ENCODE results near the gene F2. TPM values are rescaled to one million over a fixed set of nuclear protein-coding genes. Genes with fewer than 3 reads are reported as not detected.
A peak's percentile ranks its signal among the peaks of the same experiment; 100 is the strongest.

Gene F2
- total and polyA plus RNA-seq, 2 of the 13 experiments (the other 11 are each of a cell fraction or from before 2014, with no cell fraction given): 330 to 801 TPM

DNA sequence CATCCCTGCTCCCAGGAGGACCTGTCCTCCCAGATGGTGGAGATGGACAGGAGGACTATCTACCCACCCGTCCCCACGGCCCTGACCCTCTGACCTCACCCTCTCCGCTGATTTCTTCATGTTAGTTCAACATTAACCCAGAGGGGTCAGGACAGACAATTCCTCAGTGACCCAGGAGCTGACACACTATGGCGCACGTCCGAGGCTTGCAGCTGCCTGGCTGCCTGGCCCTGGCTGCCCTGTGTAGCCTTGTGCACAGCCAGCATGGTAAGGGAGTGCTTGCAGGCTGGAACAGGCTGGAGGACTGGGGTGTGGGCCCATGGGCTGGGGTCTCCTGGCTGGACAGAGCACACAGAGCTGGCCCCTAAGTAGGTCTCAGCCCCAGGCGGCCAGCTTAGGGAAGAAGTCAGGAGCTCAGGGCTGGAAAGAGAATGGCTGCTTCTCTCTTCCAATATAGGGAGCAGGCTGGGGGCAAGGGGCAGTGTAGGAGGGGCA, at the start of gene F2 (continued):
- TF ChIP-seq, protein P1, sequence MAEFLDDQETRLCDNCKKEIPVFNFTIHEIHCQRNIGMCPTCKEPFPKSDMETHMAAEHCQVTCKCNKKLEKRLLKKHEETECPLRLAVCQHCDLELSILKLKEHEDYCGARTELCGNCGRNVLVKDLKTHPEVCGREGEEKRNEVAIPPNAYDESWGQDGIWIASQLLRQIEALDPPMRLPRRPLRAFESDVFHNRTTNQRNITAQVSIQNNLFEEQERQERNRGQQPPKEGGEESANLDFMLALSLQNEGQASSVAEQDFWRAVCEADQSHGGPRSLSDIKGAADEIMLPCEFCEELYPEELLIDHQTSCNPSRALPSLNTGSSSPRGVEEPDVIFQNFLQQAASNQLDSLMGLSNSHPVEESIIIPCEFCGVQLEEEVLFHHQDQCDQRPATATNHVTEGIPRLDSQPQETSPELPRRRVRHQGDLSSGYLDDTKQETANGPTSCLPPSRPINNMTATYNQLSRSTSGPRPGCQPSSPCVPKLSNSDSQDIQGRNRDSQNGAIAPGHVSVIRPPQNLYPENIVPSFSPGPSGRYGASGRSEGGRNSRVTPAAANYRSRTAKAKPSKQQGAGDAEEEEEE (CRISPR knock-in tag; IDR thresholded peaks at IDR 0.05; ENCODE audit: borderline replicate concordance): no peak
- TF ChIP-seq ZNF775 (CRISPR knock-in tag; IDR thresholded peaks at IDR 0.05; ENCODE audit: borderline replicate concordance) (peak; percentile 70; the same call in 1 of the 2 replicates), GFI1 (CRISPR knock-in tag; IDR thresholded peaks at IDR 0.05; ENCODE audit: borderline replicate concordance) (no peak), RFX5 (IDR thresholded peaks at IDR 0.05; ENCODE audit: low read depth, low read length) (no peak), FOSL2 (CRISPR knock-in tag; IDR thresholded peaks at IDR 0.05) (peak; percentile 84), ZNF44 (CRISPR knock-in tag; IDR thresholded peaks at IDR 0.05) (no peak), POLR2AphosphoS2 (IDR thresholded peaks at IDR 0.05; ENCODE audit: low read depth, low read length) (0 out of 2 replicates have a peak, but pooled peaks have one; percentile 62), KDM5A (IDR thresholded peaks at IDR 0.05; ENCODE audit: borderline replicate concordance, low read length) (peak; percentile 64; the same call in 1 of the 2 replicates), CEBPG (CRISPR knock-in tag; IDR thresholded peaks at IDR 0.05) (peak; percentile 92), FOXA3 (CRISPR knock-in tag; IDR thresholded peaks at IDR 0.05) (peak; percentile 88), RAD51 (IDR thresholded peaks at IDR 0.05; ENCODE audit: borderline replicate concordance) (no peak), FOXK1 (CRISPR knock-in tag; IDR thresholded peaks at IDR 0.05; ENCODE audit: borderline replicate concordance, low read depth) (peak; percentile 73; the same call in 1 of the 2 replicates), SALL2 (CRISPR knock-in tag; IDR thresholded peaks at IDR 0.05) (peak; percentile 83; the same call in 1 of the 2 replicates), KDM2A (CRISPR knock-in tag; IDR thresholded peaks at IDR 0.05; ENCODE audit: borderline replicate concordance, low read depth) (peak; percentile 52), ZNF484 (CRISPR knock-in tag; IDR thresholded peaks at IDR 0.05; ENCODE audit: borderline replicate concordance, low read depth) (no peak), ZNF724P (CRISPR knock-in tag; IDR thresholded peaks at IDR 0.05; ENCODE audit: borderline replicate concordance) (no peak), ATF7-NPFF (CRISPR knock-in tag; IDR thresholded peaks at IDR 0.05; ENCODE audit: low read depth) (no peak)
- TF ChIP-seq, protein P2, sequence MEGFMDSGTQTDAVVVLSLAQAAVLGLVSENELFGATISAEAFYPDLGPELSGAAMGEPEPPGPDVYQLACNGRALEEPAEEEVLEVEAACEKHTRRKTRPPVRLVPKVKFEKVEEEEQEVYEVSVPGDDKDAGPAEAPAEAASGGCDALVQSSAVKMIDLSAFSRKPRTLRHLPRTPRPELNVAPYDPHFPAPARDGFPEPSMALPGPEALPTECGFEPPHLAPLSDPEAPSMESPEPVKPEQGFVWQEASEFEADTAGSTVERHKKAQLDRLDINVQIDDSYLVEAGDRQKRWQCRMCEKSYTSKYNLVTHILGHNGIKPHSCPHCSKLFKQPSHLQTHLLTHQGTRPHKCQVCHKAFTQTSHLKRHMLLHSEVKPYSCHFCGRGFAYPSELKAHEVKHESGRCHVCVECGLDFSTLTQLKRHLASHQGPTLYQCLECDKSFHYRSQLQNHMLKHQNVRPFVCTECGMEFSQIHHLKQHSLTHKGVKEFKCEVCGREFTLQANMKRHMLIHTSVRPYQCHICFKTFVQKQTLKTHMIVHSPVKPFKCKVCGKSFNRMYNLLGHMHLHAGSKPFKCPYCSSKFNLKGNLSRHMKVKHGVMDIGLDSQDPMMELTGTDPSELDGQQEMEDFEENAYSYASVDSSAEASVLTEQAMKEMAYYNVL (CRISPR knock-in tag; IDR thresholded peaks at IDR 0.05; ENCODE audit: borderline replicate concordance): no peak; the same call in 1 of the 2 replicates
- TF ChIP-seq, protein P3, sequence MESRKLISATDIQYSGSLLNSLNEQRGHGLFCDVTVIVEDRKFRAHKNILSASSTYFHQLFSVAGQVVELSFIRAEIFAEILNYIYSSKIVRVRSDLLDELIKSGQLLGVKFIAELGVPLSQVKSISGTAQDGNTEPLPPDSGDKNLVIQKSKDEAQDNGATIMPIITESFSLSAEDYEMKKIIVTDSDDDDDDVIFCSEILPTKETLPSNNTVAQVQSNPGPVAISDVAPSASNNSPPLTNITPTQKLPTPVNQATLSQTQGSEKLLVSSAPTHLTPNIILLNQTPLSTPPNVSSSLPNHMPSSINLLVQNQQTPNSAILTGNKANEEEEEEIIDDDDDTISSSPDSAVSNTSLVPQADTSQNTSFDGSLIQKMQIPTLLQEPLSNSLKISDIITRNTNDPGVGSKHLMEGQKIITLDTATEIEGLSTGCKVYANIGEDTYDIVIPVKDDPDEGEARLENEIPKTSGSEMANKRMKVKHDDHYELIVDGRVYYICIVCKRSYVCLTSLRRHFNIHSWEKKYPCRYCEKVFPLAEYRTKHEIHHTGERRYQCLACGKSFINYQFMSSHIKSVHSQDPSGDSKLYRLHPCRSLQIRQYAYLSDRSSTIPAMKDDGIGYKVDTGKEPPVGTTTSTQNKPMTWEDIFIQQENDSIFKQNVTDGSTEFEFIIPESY (CRISPR knock-in tag; IDR thresholded peaks at IDR 0.05): peak; percentile 36
- TF ChIP-seq, protein P4, sequence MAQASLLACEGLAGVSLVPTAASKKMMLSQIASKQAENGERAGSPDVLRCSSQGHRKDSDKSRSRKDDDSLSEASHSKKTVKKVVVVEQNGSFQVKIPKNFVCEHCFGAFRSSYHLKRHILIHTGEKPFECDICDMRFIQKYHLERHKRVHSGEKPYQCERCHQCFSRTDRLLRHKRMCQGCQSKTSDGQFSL (CRISPR knock-in tag; IDR thresholded peaks at IDR 0.05): no peak
- TF ChIP-seq, protein P5, sequence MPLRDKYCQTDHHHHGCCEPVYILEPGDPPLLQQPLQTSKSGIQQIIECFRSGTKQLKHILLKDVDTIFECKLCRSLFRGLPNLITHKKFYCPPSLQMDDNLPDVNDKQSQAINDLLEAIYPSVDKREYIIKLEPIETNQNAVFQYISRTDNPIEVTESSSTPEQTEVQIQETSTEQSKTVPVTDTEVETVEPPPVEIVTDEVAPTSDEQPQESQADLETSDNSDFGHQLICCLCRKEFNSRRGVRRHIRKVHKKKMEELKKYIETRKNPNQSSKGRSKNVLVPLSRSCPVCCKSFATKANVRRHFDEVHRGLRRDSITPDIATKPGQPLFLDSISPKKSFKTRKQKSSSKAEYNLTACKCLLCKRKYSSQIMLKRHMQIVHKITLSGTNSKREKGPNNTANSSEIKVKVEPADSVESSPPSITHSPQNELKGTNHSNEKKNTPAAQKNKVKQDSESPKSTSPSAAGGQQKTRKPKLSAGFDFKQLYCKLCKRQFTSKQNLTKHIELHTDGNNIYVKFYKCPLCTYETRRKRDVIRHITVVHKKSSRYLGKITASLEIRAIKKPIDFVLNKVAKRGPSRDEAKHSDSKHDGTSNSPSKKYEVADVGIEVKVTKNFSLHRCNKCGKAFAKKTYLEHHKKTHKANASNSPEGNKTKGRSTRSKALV (CRISPR knock-in tag; IDR thresholded peaks at IDR 0.05): no peak
- TF ChIP-seq, protein P6, sequence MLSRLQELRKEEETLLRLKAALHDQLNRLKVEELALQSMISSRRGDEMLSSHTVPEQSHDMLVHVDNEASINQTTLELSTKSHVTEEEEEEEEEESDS (CRISPR knock-in tag; IDR thresholded peaks at IDR 0.05; ENCODE audit: borderline replicate concordance): peak; percentile 75; the same call in 1 of the 2 replicates
